DMS114 treated with DMSO at 0.1 percent for 48 hours (cell line): Measurements from ENCODE around the gene SH3BP5.

Source experiments
- DNase-seq: peaks from one replicate; lab custom pipeline; 2025; ENCODE audit not compliant: unreplicated experiment; lab: John Stamatoyannopoulos, UW

SH3BP5 gene

DNA sequence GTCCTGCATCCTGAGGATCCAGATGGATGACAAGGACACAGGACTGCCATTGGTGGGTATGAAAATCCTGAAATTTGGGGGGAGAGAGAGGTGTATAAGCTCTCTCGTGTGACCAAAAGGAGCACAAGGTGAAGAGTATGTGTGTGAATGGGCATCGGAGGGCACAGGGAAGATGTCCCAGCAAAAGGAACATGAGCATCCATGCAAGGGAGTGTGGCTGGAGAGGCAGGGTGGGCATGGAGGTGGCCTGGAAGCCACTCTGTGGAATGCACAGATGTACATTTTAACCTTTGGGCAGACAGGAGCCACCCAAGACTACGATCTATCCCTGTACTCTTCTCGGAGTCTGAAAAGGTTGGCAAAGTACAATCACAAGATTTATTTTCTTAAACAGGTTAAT, 71.9 kb downstream of the SH3BP5 start:
- DNase-seq = no peak

GRCh38 chr3:15258720-15259119, 73.7 kb downstream of the SH3BP5 start:
- no peak for DNase-seq

GRCh38 chr3:15256861-15257341, 75.5 kb downstream of the SH3BP5 start:
- DNase-seq = no peak

GRCh38 chr3:15255215-15255614, 77.2 kb downstream of the SH3BP5 start:
- no peak for DNase-seq

DNA sequence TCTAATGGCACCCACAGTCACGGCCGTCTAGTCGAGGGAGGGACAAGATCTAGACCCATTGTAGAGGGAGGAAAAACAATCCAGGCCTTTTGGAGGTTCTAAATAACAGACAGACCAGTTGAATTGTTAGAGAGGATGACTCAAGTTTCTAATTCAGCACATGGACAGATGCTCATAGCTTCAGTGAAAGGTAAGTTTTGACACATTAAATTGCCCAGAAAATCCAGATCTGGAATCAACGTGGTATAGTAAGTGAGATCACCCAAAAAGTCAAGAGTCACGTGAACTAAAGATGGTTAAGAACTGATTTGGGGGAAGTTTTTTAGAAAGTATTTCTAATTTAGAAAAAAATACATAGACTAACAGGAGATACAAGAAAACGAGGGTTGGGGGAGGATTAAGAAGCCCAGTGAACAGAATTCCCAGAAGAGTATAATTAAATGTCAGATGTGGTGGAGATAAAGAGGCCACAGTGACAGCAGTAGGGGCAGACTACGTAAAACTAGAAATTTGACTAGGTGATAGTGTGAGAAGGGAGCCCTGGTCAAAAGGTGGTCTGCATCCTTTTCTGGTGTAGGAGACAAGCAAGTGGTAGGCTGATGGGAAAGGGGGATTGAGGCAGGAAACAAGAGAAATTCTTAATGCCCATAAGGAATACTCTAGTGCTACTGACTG, 79.2 kb downstream of the SH3BP5 start:
- no peak for DNase-seq

- no peak for DNase-seq
Measured at GRCh38 chr3:15246186-15246585, 86.2 kb downstream of the SH3BP5 start.

DNA sequence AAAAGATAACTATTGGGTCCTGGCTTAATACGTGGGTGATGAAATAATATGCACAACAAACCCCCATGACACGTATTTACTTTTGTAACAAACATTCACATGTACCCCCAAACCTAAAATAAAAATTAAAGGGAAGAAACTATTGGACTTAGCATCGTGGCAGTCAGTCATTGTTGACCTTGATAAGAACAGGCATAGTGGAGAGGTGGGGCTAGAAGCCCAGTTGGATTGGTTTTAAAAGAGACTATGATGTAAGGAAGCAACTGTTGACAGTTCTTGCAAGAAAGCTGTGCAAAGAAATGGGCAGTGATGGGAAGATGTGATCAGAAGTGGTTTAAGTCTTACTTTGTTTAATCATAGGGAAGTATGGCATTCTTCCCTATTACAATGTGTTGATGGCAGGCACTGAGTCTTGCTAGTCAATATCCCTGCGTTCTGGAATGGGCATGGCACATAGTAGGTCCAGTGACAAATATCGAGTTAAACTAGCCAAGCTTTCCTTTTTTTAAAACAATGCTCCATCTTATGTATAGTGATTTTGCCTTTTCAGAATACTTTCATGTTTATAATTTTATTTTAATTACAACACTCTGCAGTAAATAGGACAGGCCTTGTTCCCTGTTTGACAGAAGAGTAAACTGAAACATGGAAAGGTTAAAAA, 88.4 kb downstream of the SH3BP5 start:
- DNase-seq = no peak

DNA sequence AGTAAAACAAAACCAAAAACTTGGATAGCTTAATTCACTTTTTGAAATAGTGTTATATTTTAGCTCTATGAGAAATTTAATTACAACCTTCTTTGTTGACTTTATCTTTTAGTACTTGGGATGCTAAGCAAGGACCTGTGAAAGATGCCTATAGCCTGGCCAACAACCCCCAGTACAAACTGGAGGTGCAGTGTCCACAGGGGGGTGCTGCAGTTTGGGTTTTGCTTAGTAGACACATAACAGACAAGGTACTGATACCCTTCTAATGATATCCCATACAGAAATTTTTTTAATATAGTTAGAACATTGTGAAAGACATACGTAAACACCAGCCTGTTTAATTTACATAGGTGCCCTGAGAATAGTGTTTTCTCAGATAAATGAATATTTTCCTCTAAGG, 91.0 kb downstream of the SH3BP5 start:
- DNase-seq = no peak

DNA sequence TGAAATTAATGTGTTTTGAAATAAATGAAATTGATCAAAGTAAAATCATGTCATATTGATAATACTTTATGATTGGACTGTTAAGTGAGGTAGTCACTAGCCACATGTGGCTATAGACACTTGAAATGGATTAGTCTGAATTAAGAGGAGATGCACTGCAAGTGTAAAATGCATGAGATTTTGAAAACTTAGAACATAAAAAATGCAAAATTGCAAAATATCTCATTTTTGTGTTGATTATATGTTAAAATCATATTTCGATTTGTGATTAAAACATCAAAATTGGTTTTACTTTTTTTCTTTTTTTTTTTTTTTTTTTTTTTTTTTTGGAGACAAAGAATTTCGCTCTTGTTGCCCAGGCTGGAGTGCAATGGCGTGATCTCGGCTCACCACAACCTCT, 103.1 kb downstream of the SH3BP5 start:
- no peak for DNase-seq

DNA sequence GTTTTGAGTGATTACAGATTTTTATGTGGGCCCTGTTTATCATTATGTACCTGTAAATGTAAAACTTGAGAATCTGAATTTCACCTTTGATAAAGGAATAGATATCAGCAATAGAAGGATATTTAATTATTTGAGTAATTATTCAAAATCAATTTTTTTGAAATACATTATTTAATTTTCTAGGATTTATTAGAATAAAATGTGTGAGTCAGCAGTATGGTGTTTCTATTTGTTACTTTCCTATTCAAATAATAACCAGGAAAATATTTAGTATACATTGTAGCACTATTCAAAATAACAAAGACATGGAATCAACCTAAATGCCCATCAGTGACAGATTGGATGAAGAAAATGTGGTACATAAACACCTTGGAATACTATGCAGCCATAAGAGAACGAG, 104.2 kb downstream of the SH3BP5 start:
- DNase-seq = no peak

DNA sequence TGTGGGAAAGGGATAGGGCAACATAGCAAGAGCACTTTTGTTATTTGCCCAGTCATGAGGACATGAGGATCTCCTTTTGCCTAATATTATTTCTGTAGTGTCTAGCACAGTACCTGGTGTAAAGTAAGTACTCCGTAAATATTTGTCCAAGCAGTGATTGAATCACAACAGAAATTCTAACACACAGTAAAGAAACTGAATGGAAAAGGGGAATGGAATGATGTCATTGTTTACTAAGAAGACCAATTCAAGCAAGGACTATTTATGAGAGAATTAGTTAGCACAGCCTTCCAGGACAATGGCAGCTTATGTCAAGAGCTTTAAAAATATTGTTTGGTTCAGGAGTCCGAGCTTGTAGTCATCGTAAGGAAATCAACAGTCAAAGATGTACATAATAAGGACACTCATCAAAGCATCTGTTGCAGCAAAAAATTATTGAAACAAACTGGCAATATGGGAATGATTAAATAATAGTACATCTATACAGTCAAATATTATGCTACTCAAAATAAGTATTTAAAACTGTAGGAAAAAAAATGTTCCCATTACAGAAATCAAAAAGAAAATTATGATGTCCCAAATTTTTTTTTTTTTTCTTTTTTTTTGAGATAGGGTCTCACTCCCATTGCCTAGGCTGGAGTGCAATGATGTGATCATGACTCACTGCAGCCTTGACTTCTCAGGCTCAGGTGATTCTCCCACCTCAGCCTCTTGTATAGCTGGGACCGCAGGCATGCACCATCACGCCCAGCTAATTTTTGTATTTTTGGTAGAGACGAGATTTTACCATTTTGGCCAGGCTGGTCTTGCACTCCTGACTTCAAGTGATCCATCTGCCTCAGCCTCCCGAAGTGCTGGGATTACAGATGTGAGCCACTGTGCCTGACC, 108.5 kb downstream of the SH3BP5 start:
- DNase-seq = no peak

DNA sequence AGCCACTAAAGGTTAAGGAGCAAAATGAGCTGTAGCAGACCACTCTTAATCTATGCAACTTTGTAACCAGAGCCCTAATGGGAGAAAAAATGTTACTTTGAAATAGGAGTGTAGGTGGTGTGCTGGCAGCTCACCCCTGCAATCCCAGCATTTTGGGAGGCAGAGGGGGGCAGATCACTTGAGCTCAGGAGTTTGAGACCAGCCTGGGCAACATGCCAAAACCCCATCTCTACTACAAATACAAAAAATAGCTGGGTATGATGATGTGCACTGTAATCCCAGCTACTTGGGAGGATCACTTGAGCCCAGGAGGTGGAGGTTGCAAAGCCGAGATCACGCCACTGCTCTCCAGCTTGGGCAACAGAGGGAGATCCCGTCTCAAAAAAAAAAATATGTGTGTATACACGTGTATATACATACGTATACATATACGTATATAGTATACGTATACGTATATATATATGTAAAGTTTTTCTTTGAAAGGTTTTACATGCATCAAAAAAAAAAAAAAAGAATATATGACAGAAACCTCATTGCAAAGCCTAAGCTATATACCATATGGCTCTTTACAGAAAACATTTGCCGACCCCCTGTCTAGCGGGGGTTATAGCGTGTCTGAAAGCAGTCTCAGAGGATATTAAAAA, 110.7 kb downstream of the SH3BP5 start:
- no peak for DNase-seq

DNA sequence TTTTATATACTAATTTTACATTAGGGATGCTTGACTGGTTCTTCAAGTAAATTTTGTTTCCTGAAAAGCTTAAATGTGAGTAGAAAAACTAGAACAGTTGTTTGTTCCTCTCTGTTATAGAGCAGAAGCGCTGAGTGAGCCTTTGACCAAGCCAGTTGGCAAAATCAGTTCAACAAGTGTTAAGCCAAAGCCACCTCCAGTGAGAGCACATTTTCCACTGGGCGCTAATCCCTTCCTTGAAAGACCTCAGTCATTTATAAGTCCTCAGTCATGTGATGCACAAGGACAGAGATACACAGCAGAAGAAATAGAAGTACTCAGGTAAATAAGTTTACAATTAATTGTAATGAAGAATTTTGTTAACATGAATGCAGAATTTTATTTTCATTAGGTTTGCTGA, 111.7 kb downstream of the SH3BP5 start:
- no peak for DNase-seq

GRCh38 chr3:15220056-15220455, 112.3 kb downstream of the SH3BP5 start:
- DNase-seq = no peak

DNA sequence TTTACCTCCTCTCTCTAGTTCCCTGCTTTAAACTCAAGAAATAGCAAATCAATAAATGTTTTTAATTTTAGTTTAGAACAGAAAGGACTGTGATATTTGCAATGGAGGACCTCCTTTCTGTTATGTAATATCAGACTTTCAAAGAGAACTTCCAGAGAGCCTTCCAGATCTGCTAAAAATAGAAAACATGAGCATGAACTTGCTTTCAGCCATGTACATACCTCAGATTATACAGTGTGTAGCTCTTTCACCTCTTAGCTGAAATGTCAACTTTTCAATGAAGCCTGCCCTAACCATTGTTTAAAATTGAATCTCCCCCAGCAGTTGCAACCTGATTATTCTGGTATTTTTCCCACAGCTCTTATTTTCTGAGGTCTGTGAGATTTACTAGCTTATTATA, 113.7 kb downstream of the SH3BP5 start:
- no peak for DNase-seq

DNA sequence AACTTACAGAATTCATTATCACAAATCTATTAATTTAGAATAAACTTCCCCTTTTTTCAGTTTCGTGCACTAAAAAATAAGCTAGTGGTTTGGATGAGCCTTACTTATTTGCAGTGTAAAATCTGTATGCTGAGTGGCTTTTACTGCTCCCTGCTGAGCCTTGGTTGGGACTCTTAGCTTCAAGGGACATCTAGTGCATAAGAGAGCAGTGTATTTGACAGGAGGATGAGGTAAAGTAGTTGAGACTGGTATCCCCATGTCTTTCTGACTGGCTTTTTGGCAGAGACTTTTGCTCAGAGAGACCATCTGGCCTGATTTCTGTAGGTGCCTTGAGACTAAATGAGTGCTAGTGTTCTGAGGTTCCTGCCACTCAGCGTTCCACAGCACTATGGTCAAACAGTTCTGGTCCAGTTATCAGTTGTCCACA, 114.5 kb downstream of the SH3BP5 start:
- no peak for DNase-seq

- DNase-seq = no peak
Measured at GRCh38 chr3:15217011-15217671, 115.2 kb downstream of the SH3BP5 start.

- DNase-seq = no peak
Measured at GRCh38 chr3:15216501-15216900, 115.9 kb downstream of the SH3BP5 start.

DNA sequence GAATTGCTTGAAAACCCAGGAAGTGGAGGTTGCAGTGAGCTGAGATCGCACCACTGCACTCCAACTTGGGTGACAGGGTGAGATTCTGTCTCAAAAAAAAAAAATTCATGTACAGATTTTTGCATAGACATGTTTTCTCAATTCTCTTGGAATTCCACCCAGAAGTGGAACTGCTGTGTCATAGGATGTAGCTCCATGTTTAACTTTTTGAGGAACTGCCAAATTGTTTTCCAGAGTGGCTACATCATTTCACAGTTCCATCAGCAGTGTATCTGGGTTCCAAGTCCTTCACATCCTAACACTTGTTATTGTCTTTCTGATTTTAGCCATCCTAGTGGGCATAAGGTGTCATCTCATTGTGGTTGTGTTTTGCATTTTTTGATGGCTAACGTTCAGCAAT, 116.4 kb downstream of the SH3BP5 start:
- no peak for DNase-seq

DNA sequence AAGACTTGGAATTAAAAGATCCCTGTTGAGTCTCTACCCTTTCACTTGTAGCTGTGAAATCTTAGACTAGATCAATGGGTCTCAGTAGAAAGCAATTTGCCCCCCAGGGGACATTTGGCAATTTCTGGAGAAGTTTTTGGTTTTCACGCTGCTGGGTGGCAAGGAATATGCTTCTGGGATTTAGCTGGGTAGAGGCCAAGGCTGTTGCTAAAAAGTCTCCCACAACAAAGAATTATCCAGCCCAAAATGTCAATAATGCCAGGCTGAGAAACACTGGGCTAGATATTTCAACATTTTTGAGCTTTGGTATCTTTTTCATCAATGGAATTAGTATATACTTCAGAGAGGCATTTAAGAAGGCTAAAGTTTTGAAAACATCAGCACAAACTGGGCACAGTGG, 117.6 kb downstream of the SH3BP5 start:
- no peak for DNase-seq

DNA sequence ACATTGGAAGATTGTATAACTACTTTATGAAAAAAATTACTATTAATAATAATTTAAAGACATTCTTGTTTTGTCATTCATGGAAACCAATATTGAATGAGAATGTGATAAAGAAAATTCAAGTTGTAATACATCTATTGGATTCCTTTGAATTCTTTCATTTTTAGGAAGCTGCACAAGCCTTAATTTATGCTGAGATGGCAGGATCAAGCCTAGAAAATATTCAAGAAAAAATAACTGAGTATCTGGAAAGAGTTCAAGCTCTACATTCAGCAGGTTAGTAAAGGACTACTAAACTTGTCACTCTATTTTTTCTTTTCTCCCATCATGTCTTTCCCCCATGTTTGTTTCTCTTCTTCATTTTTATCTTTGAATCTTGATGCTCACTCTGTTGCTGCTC, 120.4 kb downstream of the SH3BP5 start:
- no peak for DNase-seq
